HG02759 (cell line): Measurements from ENCODE around the gene DGKG.

ENCODE experiments used
- ATAC-seq: cut with Tn5 transposase; IDR thresholded peaks from one replicate; pipeline ENCODE4 v1.9.1; 2021; ENCODE audit warnings: mild to moderate bottlenecking, moderate library complexity; ENCODE audit not compliant: unreplicated experiment

Gene DGKG

DNA sequence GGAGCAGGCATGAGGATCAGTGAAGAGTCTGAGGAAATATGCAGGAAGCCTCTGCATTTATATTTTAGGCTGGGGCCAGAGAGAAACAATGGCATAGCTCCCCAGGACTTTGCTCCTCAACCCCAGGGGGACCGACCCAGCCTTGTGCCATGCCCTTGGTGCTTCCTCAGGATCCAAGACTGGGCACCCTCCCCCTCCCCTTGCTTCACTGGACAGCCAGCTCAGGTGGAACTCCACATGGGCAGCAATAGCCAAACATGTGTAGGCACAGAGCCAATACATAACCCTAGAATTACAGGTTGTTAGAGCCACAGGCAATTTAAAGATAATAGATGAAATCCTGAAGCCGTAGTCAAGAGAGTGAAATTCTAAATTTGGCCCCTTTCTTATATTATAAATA, 180.1 kb downstream of the DGKG start:
- no peak for ATAC-seq

DNA sequence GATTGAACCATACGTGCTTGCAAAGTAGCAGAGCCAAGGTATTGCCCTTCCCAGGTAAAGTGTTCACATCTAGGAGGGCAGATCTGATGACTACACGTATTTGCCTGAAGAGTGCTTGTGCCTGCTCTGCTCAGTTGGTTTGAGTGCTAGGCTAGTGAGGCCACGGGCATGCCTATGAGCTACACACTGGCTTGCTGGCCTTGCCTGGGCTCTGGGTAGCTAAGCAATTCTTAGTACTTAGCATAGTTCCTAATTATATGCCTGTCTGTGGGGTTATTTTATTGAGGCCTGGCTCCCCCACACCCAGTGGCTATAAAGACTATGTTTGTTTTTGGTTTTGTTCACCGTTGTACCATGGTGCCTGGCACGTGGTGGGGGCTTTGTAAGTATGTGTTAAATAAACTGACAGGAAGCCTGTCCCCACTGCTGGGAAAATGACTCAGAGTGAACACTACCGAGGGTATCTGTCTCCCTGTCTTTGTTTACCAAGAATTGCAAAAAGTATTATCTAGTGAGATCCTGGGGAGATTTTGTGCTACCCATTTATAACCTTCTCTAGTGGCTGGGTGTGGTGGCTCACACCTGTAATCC, 181.0 kb downstream of the DGKG start:
- no peak for ATAC-seq

DNA sequence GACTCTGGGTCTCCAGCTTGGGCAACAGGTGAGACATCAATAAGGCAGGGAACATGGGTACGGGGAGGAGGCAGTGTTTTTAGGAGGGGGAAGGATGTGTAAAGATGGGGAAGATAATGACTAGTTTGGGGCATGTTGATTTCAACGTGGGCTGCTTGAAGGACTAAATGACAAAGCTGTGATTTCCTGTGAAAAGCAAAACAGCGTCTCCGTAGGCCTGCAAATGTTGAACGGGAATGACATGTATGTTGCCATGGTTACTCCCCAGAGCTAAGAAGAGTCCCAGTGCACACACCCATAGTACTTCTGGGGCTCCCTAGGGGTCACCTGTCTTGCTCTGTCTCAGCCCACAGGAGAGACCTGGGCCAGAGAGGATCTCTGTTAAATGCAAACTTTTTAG, 181.9 kb downstream of the DGKG start:
- ATAC-seq: no peak

DNA sequence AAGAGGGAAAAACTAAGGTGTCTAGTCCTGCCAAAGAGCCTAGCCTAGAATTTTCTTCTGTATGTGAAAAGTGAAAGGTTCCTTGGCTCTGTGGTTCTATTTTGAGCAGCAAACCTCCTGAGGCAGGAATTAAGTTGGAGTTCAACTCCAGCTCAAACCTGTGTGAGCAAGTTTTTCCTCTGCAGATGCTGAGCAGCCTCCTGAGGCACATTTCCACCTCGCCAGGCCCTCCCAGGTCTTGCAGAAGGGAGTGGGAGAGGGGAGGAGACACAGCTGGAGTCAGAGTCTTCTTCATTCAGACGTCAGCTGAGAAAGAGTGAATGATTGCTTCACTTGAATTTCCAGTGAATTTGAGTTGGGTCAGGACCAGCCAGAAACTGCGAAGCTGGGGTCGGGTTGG, 183.6 kb downstream of the DGKG start:
- no peak for ATAC-seq

DNA sequence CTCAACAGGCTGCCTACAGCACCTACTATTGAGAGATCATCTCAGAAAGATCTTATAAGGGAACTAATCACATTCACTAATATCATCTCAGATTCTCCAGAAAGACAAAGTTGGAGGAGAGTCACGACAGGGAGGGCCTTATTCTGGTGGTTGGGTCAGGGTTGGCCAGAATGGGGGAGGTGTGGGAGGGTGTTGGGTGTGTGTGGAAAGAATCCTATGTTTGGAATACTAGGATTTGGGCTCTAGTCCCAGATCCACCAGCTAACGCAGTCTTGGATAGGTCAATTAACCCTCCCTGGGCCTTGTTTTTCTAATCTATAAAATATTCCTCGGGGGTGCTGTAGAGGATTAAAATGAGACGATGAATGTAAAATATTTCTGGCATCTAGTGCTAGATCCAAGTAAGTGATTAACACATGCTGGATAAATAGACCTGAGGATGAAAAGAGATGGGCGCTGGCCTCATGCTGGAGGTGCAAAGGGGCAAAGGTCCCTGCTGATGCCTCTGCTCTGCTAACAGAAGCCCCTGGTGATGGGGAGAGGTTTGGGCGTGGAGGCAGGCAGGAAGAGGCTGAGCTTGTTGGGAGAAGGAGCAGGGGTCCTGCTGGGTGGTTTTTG, 185.6 kb downstream of the DGKG start:
- no peak for ATAC-seq

DNA sequence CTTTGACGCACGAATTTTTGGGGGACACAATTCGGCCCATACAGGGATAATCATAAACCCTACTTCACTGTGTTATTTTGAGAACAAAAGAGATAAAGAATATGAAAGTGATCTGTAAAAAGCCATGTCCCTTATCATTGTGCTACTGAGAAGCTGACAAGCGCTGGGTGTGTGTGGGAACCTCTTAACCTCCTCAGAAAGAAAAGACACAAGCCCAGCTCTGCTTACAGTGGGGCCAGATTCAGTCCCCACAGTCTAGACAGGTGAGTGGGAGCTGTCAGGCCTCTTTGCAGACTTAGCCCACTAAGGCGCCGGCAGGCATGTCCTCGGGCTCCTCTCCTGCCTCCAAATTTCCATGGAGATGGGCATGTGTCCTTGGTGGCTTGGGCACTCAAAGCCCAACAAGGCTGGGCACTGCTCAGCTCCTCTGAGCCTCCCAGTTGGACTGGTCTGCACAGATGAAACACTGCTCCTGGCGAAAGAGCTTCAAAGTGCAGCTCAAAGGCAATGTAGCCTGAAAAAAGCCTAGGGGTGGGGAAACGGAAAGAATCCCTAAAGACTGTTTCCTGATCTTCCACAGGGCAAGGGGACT, 188.7 kb downstream of the DGKG start:
- ATAC-seq: no peak

DNA sequence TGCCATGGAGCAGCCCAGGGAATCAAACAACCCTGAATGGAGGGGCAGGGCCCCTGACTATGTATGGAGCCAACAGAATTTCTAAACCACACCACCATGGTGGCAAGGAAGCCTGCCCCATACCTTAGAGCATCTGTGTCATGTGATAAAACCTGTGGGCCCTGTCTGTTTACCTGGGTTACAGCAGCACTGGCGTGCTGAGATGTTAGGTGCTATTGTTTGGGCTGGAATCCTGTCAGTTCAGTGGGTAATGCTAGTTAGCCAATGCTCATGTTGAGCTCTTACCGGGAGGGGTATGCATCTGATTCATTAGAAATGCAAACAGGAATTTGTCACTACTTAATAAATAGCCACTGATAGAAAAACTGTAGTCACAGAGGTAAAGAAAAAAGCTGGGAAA, 189.7 kb downstream of the DGKG start:
- no peak for ATAC-seq

DNA sequence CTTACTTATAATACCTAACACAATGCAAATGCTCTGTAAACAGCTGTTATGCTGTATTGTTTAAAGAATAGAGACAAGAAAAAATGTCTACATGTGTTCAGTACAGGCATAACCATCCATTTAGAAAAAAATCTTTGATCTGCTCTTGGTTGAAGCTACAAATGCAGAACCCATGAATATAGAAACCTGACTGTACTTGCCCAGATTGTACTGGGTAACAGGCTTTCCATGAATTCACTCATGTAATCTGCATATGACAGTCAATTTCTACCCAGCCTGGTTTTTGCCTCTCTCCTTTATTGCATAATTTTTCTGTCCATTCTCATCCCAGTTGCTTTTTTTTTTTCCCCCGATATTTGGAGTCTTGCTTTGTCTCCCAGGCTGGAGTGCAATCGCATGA, 190.5 kb downstream of the DGKG start:
- no peak for ATAC-seq

DNA sequence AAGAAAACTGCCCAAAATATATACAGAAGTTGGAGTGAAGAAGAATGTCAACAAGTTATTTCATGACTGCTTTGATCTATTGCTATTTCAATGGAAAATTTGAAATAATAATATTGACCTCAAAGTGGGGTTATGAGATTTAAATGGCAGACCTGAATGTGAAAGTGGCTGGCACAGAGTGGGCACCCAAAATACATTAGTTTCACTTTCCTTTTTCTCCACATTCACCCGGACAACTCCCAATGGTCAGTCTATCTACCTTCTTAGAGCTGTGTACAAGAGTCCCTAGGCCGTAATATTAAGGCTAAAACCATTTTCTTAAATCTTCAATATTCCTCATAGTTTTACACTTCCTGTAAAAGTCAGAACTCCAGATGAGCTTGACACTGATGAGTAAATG, 191.5 kb downstream of the DGKG start:
- no peak for ATAC-seq

DNA sequence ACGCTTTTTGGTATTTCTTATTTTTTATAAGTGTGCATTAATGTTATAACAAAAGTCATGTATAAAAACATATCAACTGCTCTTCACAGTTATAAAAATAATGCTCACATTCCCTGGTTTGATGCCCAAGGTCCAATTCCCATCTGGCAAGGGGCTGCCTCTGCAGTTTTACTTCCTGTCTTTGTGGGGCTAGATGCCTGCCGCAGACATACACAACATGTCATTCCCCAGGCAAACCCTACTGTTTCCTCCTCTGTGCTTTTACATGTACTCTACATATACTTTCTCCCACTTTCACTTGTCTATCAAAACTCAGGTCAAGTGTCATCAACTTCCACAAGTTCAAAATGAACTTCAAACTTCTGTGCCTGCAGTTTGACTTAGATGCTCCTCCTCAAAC, 192.7 kb downstream of the DGKG start:
- ATAC-seq: no peak

DNA sequence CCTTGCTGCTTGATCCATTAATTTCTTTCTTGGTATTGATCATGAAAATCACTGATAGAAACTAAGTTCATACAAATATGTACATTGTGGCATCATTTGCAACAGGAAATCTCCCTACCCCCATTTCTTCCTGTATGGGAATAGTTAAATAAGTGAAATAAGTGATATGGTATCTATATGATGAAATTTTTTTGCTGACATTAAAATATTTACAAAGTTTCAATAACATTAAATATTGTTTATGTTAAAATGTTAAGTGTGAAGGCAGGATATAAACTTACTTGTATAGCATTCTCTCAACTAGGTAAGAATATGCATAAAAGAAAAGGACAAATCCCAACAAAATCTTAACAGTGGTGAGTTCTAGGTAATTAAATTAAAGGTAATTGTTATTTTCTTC, 193.1 kb downstream of the DGKG start:
- ATAC-seq: no peak

DNA sequence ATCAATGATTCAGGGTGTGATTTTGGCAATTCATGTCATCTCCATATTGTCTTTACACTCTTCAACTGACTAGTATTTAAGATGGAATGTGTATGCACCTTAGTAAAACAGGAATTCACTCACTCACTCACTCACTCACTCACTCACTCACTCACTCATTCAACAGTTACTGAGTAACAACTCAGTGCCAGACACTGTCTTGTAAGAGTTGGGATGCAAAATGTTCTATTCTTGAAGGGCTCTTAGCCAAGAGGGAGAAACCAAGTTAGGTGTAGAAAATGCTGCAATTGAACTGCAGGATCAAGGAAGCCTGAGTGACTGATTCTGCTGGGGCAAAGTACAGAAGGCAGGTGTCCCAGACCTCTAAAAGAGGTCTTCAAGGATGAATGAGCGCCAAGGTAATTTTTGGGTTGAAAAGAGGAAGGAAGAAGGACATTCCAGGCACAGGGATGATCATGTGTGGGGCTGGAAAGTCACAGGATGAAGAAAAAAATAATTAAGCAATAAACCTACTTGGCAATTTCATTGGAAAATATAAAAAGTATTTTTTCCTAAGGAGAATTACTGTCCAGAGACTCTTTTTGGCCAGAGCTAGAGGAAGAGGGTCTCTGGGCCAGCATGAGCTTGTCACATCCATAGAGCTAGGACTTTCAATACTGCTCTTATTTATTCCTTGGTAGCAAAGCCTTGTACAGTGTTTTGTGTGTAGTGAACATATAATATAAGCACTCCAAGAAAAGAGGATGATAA, 194.2 kb downstream of the DGKG start:
- no peak for ATAC-seq

DNA sequence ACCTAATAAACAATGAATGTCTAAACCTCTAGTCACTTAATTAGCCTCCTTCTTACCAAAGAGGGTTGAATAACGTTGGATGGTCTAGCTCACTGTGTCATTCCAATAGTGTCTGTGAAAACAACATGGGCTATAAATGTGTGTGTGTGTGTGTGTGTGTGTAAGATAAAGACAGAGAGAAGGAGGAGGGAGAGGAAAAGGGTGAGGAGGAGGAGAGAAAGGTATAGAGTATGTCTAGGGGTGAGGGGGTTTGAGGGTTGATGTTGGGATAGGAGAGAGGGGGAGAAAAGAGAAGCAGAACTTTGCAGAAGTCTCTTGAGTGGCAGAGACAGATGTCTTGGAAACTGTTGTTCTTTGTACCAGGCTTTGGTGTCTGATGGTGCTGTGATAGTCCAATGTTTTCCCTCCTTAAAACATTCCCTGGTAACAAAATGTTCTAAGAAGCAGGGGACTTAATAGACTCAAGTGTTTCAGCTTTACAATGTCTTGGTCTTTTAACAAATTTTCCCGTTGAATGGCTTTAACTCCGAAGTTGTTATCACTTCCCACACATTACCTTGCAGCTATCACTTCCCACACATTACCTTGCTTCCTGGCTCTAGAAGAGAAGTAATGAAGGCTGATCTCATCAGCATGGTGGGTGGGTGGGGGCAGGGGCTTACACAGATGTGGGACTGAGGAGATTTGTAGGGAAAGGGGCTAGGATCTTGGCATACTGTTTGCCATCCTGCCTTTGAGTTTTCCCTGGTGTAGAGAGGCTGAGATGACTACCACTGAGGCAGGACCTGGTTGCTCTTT, 195.3 kb downstream of the DGKG start:
- no peak for ATAC-seq

DNA sequence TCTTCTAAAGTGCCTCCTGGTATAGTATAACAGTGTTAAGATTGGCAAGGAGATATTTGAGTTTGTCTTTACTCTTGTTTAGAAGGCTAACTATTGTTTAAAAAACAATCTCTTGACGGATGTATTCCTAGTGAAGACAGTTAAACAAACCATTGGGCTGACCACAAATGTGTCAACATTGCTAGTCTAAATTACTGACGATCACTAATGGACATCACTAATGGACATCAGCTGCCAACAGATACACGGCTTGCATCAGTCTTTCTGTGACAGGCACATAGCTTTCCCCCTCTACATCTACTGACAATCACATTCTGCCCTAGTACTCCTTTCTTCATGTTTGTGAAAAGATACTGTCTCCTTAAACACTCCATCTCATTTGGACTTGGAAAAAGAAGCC, 196.0 kb downstream of the DGKG start:
- no peak for ATAC-seq

DNA sequence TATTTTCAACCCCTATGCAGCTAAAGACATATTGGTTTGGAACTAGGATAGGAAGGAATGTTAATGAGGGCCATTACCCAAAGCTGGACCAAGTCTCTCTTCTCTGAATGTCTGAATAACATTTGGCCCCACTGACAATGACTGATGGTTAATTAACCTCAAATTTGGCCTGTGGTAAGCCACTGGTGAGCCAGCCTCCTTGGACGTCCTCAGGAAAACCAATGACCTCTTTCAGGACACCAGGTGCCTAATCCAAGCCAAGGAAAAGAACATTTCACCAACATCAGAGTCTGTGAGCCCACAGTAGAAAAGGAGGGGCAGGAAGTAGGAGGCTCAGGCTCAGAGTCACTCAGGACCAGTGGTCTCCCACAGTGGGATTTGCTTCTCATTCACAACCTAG, 196.7 kb downstream of the DGKG start:
- no peak for ATAC-seq

DNA sequence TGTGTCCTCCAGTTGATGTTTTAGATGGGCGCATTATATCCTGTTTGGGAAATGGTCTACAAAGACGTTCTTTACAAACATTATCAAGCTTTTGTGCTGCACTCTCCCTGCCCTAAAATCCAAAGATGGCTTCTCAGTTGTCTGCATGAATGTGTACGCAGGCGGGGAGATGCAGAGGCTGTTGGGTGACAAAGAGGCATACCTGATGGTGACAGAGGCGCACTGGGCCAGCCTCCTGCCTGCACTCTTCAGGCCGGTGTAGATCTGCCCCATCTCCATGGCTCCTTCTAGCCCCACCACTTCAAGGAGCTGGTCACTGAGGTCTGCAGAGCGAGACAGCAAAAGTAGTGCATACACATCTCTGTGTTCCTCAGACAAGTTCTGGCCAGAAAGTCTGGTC, 197.3 kb downstream of the DGKG start:
- ATAC-seq: no peak

DNA sequence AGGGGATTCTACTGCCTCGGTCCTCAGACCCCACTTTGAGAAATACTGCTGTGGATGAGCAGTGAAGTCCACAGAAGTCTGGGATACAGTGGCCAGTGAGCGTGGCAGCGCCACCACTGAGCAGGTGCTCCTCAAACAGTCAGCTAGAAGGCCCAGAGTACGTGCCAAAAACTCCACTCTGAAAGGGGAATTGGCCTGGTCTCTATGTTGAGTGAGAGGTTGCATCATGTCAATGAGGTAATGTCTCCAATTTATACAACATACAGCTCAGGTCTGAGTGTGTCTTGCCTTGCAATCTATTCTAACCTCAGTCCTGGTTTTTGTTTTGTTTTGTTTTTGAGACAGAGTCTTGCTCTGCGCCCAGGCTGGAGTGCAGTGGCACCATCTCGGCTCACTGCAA, 199.8 kb downstream of the DGKG start:
- no peak for ATAC-seq

DNA sequence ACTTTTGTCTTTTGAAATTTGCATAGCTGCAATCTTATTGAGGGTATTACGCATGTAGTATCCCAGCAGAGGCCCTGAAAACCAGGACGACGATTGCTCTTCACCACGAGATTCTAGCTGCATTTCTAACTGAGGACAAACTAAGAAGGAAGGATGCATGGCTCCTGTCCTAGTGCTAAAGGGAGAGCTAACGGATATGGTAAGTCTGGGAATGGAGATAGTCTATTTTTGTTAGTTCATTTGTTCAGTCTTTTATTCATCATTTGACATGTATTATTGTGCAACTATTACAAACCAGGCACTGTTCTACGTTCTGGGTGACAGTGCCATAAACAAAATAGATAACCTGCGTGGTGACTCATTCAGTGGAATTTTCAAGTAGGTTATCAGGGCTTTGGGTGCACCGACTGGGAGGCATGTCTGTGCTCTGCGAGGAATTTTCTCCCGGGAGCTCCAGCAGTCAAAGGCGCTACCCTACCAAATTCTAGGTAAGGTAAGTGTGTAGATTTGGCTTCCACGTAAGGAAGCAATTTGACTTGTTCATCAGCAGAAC, 201.3 kb downstream of the DGKG start:
- ATAC-seq: no peak

DNA sequence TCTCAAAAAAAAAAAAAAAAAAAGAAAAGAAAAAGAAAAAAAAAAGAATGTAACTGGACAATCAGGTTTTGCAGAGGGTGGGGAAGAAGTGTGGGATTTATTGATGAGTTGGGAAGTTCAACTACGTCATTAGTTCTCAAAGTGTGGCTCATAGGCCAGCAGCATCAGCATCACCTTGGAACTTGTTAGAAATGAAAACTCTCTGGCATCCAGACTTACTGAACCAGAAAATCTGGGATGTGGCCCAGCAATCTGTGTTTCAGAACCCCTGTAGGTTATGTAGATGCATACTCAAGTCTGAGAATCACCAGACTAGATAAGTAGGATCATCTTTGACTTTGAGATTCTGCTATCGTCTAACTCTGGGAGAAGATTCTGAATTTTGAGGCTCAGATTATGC, 207.4 kb downstream of the DGKG start:
- no peak for ATAC-seq

DNA sequence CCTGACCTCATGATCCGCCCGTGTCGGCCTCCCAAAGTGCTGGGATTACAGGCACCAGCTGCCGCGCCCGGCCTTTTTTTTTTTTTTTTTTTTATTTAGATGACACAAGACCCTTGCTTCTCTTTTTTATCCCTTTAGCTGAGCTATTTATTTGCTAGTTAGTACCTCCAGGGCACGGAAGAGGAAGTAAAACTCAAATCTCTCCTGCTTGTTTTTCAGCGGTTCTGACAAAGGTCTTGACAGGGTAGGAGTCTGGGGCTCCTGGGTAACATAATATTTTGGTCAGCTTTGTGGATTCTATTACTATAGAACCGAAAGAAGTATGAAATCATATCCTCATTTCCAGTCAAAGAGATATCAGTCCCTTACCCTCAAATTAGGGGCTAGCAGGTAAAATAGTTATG, 209.1 kb downstream of the DGKG start:
- peak; percentile 85 for ATAC-seq

DNA sequence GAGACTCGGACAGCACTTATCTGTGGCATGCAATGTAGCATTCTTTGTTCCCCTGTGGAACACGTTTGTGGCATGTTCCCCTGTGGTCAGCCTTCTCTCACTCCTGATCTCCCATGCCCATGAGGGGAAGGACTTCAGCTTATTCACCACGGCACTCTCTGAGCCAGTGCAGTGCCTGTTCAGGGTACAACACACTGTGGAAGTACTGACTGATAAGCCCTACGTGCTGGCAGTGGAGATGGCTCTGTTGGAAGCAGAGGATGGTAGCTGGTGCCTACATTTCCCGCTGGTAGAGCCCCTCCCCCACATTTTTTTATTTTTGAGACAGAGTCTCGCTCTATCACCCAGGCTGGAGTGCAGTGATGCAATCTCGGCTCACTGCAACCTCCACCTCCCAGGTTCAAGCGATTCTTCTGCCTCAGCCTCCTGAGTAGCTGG, 209.7 kb downstream of the DGKG start:
- peak; percentile 21 for ATAC-seq
